Stimulated activated CD8-positive, alpha-beta memory T cell treated with anti-CD3 and anti-CD28 coated beads, Interleukin-15, amount 100 ng/mL, for 24 hours (primary cell): ENCODE data around the gene APAF1.
"Not testable (repeated sequence)": the region's sequence is repeated elsewhere in the genome, so short reads cannot be mapped to it uniquely, and the experiment has no call there.

Source experiments
- DNase-seq: peaks from one replicate; pipeline ENCODE4 v3.0.0-alpha.2; 2020; ENCODE audit warnings: low read depth

The APAF1 gene

DNA sequence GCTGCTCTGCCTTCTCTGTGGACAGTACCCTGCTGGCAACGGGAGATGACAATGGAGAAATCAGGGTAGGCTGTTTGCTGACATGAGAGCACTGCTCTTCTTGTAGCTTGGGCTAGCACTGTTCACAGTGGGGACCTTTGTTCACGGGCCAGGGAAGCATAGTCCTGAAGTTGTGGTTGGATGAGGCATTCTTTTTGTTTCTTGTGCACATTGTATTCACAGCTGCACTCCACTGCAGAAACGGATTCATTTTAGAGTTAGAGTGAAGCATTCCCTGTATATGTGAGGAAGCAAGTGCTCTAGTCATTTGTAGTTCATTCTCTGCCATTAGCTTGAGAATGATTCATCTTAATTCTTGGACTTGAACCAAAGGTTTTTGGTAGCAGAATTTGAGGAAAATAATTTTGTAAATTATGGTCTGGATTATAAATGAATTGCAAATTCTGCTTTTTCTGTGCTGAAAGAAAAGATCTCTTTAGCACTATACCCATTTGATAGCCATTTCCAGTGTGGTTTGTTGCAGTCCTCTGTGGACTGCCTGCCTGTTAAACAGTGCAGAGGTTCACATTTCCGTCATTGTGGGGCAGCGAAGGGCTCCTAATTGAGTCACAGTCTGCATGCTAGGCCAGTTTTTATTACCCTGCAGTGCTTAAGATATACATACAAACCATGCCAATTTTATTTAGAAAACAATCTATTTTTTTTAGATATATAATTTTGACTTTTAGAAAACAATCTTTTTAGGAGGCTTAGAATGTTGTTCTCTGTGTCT is 80.6 kb downstream of the APAF1 start:
- DNase-seq, result no peak

DNA sequence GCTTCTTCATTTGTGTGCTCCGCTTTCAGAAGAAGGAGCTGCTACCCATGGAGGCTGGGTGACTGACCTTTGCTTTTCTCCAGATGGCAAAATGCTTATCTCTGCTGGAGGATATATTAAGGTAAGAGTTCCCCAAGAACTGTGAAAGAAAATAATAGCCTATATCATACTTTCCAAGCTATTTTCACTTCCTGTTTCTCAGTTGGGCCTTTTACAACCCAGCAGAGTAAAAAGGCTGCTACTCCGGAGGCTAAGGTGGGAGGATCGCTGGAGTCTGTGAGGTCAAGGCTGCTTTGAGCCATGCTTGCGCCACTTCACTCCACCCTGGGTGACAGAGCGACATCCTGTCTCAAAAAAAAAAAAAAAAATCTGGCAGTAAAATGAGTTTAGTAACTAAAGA is 82.1 kb downstream of the APAF1 start:
- DNase-seq, result no peak

DNA sequence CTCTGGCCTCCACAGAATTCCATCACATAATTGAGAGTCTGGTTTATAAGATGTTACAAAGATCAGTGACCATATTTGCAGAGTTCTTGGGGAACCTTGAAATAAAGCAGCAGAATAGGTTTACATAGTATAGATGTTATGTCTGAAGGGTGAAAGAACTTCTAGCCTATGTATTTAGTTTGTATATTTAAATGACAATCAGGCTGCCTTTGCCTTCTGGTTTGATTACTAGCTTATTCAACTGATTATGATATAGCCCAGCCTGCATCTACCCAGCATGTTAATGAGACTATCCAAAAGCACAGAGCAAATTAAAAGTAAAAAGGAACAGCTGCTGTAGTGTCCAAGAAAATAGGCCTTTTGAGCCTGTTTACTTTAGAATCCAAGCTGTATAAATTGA is 85.3 kb downstream of the APAF1 start:
- no peak for DNase-seq

DNA sequence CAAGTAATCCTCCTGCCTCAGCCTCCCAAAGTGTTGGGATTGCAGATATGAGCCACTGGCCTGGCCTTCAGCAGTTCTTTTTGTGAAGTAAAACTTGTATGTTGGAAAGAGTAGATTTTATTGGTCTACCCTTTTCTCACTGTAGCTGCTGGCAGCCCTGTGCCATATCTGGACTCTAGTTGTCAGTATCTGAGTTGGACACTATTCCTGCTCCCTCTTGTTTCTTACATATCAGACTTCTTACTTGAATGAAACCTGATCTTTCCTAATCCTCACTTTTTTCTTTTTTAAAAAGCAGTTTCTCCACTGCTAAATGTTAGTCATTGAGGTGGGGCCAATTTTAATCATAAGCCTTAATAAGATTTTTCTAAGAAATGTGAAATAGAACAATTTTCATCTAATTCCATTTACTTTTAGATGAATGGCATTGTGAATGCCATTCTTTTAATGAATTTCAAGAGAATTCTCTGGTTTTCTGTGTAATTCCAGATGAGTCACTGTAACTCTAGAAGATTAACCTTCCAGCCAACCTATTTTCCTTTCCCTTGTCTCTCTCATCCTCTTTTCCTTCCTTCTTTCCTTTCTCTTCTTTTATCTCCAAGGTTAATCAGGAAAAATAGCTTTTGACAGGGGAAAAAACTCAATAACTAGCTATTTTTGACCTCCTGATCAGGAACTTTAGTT is 88.7 kb downstream of the APAF1 start:
- DNase-seq, result no peak

DNA sequence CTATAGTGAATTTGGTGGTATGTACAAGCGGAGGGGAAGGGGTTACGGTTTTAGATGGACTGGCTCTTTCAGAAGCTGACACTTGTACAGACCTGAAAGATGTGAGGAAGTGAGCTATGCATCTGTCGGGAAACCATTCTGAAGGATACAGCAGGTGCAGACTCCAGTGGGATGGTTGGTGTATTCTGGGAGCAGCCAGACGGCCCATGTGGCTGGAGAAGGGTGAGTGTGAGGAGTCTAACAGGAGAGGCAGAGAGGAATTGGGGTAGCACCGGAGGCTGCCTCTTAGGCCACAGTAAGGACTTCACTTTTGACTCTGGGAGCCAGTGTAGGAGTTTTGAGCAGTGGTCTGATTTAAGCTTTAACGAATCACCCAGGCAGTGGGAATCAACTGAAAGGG is 90.7 kb downstream of the APAF1 start:
- no peak for DNase-seq

DNA sequence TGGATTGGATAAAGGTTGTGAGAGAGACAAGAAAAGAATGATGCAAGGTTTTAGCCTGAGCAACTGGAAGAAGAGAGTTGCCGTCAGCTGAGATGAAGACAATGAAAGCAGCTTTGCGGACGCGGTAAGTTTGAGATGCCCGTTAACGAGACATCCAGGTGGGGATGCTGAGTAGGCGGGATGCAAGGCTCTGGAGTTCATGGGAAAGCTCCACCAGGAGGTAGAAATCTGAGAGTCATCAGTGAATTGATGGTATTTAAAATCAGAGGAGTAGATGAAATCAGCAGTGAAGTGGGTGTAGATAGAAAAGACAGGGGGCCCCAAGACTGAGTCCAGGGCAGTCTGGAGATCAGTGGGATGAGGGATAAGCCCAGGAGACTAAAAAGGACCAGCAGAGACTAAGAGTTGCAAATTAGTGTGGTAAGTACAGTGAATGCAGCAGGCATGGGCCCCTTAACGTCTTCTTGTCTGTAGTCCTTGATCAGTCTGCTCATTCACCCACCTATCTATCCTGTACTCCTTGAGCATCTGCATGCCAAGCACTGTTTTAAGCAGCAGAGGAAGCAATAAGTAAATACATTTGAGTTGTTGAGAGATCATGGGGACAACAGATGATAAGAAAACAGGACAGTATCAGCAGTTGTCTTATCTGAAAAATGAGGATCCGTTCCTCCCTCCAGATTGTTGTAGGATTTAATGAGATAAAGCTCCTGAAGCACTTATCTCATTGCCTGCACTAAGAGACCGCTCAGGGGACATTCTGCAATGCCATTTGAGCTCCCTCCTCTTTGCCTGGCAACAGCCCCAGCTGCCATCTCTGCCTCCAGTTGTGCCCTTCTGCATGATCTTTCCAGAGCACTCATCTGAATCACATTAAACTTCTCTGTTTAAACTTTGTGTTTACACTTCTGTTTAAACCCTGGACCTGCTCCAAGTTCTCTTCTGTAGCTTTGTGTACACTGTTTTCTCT is 91.5 kb downstream of the APAF1 start:
- DNase-seq, result no peak

DNA sequence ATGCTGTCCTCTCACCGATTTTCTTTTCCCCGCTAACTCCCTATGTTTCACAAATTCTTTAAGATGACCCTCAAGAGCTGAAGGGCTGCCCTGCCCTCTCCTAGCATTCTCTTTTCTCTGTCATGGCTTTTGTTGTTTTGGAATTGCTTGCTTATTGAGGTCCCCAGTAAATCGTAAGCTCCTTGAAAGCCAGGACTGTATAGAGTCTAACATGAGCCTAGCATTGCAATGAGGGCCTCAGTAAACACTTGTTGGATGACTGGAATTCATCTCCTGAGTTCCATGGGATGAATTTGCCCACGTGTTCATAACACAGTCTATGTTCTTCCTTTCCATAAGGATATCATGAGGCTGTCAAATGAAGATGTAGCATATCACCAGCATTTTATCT is 92.2 kb downstream of the APAF1 start:
- no peak for DNase-seq

DNA sequence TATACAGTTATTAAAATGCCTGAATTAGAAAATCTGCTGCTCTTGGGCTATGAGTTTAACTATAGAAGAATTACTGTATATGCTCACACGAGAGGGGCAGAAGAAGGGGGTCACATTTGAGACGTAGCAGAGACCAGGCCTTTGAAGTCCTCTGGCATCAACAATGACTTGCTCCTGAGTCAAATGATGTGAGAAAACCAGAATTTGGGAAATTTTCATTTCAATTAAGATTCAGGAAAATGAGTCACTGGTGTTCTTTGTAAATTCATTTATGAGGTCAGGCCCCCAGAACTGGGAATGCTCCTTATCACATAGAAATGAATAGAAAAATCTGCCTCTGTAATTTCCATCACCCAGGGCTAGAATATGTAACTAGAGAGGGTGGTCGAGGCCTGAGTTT is 92.9 kb downstream of the APAF1 start:
- no peak for DNase-seq

DNA sequence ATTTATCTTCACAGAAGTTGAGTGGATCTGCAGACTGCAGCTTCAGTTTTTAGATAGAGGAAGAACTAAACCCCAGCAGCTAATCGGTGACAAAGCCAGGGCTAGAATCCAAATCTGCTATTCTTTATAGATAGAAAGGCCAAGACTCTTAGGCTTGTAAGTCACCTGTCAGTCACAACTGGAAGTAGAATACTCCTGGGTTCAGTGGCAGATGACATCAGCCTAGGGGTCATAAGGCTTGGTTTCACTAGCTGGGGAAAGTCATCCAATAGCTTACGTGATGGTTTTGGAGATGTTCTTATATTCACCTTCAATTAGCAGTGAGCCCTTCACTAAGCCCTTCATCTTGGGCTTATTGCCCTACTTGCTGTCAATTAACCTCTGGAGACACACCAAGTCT is 93.4 kb downstream of the APAF1 start:
- no peak for DNase-seq

DNA sequence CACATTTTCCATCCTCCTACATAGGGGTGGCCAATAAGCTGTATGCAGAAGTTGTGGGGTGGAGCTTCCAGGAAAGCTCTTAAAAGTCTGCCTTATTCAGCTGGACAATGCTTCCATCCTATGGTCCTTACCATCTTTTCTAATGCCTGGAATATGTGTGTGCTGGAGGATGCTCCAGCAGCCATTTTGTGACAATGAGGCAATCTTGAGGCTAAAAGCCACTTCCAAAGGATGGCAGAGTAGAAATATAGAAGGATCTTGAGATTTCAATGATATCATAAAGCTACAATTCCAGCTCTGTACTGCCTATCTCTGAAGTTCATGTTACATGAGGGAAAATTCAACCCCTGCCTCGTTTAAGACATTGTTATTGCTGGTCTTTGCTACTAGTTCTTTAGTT is 95.7 kb downstream of the APAF1 start:
- no peak for DNase-seq

DNA sequence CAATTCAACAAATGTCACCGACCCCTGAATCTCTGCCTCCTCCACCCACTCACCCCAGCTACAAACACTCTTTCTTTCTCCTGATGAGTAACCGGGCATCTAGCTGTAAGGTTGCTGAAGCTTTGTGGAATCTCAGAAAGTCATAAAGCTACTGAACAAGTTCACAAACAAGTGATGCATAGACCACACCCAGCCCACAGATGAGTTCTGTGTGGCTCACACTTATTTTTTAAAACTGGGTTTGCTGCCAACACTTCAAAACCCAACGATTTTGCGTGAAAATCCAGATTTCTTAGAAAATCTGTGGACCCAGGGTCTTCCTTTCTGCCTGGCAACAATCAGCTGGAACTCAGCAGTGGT is 96.1 kb downstream of the APAF1 start:
- DNase-seq, result no peak

DNA sequence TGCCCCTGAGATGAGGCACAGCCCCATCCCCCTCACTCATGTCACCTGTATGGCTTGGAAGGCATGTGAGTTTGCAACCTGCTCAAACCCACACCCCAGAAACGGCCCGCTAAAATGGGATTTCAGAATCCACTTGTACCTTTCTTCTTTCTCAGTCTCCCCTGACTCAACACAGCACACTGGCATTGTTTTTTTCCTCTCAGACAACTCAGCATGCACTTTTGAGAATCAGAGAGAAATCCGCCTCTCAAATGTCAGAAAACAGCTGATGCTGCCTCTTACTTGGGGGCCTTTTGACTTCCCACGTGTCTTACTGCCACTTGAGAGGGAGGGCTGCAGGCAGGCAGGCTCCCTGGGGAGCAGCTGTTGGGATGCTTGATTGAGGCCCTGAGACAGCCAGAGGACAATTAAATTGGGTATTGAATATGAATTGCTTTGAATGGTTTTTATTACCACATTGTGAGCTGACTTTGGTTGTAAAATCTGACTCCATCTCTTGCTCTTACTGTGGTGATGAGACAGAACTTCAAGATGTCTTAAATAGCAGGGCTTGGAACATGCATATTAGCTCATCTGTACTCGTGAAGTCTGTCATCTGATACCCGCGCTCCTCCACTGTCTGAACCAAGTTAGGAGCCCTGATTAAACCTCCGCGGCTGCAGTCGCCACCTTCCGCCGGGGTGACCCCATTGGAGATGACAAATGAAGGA is 96.6 kb downstream of the APAF1 start:
- DNase-seq, result no peak

DNA sequence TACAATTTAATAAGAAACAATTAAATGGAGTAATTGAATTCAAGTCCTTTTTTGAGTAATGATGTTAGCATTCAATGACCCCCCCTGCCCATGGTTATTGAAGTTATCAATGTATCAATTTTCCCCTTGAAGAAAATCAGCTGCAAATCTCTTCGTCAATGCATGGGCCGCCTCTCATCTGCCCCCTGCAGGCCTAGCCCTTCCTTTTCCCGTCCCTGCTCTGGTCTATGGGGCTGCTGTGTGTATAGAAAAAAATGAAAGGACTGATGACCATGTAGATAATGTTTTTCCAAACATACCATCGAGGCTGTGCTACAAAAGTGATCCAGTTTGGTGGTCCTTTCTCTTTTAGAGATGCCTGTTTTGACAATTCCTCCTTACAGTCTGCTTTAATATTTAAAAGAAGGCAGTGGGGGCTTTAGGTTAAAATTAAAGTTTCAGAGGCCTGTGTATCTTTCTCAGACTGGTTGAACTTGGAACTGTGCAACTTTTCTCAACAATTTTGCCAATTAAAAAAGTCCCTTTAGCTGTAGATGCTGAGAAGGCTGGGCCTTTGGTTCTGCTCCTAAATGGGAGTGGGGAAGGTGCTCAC is 98.4 kb downstream of the APAF1 start:
- DNase-seq, result no peak

DNA sequence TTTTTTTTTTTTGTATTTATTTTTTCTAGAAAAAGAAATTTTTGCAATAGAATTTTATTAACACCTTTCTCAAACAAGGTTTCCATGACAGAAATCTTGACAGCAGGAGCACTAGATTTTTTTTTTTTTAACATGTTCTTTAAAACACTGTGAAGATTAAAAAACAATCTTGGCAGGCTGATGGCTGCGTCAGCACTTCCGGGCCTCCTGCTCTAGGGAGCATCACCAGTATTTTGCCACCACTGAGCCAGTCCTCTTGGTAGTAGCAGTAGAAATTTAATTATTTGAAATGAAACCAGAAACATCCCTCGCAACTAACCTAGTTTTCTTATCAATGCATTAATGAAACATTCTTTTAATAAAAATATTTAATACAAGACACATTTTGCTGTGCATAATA is 99.6 kb downstream of the APAF1 start:
- no peak for DNase-seq

DNA sequence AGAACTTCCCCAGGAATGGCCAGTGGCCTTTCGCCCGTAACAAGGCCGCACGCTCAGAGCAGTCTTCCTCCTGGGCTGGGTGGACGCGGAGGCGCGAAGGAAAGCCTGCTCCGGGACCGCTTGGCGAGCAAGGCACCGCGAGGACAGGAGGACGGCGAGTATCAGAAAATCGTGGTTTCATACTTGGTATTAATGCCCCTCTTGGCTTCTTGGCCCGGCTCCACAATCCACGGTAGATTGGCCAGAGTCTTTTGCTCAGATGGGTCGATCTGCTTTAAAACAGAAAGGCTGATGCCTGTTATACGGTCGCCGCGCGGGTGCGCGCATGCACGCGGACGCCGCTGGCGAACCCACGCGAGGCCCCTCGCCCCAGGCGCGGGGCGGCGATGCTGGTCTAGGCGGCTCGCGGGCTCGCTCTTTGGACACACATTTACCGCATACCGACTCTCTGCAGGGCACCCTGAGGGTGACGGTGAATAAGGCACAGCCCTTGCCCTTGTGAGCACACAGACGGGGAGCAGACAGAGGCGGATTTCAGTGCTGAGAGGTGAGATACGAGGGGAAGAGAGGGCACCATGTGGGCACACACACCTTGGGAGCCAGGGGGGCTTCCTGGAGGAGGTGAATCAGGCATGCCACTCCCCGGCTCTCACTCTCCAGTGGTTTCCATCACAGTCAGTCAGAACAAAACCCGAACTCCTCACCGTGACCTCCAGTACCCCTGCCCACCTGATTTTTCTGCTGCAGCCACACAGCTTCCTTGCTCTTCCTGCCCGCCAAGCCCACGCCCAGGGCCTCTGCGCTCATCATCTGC is 100.7 kb downstream of the APAF1 start:
- DNase-seq, result no peak

DNA sequence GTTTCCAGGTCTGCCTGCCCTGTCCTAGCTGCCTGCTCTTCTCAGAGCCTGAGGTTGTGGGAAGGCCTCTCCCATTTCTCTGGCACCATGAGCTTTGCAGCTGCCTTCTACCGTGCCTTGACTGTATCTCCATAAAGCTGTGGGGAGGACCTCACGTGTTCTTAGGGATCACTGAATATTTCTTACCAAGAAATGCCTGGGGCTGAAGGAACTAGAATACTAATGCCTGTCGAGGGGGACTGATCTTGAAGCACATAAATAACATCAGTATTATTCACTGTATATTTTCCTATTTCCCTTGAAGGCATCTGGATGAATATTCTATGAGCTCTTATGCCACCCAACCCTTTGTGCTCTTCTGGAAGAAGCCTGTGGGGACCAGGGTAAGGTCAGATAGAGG is 103.4 kb downstream of the APAF1 start:
- DNase-seq, result no peak

DNA sequence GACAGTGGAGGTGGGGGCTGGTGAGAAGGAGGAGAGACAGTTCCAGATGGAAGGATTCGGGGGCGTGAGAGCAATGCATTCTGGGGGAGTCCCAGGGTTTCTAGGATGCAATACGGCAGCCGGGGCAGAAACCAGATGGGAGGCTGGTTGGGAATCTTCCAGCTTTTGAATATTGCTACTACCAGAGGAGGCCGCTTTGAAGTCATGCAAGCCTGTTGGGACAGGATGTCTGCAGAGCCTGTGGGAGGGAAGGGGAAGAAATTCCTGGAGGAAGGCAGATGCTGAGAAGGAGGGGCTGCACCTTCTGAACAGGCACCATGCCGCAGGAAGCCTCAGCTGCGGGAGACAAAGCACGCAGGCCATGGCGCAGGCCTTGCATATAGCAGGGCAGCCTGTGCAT is 105.4 kb downstream of the APAF1 start:
- no peak for DNase-seq

DNA sequence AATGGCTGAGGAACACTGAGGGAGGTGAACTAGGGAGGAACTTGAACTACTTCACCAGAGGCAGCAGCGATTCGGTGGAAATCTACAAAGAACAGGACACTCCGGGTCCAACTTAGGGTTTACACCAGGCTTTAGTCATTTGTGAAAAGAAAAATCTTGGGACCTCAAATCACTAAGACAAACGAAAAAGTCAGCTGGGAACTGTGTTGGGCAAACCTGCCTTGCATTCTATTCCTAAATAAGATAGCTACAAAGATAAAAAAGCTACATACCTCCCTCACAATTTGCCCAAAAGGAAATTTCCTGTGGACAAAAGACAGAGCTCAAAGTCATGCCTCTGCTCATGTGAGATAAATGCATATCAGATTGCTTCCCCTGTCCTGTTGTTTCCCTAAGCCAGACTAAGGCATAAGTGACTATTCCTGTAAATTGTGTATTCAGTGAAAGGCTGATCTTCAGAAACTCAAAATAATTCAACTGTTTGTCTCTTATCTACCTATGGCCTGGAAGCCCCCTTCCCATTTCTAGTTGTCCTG is 106.6 kb downstream of the APAF1 start:
- DNase-seq, result no peak

DNA sequence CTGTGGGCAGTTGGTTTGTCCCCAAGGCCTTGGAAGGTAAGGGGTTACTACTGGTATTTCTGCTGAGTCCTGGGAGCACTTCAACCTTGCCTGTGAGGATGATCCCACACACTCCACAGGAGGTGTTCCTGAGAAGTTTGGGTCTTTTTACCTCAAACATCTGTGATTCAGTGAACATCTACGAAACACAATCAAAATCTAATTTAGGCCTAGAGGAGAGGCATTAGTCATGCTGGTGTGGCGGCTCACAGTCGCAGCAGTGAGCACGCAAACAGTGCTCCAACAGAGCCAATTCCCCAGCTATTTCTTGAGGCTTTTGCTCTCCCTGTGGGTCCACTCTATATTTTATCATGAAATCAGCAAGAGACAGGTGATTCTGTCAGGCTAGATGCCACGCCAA is 107.6 kb downstream of the APAF1 start:
- DNase-seq, result no peak

DNA sequence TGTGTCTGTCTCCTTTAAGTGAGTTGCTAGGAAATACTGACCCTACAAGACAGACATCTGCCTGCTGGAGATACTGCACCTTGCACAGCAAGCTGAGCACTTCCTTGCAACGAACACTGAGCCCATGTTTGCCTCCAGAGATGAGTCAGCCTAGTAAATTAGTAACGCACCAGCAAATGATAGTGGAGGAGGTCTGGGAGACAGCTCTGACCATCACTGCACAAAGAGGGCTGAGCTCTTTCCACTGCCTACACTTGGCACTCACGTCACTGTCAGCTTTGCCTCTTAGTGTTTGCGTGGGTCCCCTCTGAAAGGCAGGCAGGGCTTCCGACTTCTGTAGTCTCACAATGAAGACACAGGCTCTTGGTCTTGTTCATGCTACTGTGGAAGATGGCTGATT is 109.0 kb downstream of the APAF1 start:
- no peak for DNase-seq

DNA sequence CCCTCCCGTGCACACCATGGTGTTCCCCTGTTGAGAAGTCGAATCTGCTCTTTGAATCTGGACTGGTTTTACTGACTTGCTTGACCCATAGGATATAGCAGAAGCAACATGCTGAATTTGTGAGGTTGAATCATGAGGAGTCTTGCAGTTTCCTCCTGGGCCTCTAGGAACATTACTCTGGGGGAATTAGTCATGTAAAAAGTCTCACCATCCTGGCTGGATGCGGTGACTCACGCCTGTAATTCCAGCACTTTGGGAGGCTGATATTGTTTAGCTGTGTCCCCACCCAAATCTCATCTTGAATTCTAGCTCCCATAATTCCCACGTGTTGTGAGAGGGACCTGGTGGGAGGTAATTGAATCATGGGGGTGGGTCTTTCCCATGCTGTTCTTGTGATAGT is 110.8 kb downstream of the APAF1 start:
- DNase-seq, result not testable (repeated sequence)
